Stimulated activated CD8-positive, alpha-beta memory T cell treated with anti-CD3 and anti-CD28 coated beads, Interleukin-12 subunit alpha, Interleukin-12 subunit beta, amount 100 ng/mL, for 4 hours (primary cell): Measurements from ENCODE around the gene NEGR1.

ENCODE experiments used
- DNase-seq: peaks from one replicate; pipeline ENCODE4 v3.0.0-alpha.2; 2020; ENCODE audit warnings: low read depth

The NEGR1 gene

DNA sequence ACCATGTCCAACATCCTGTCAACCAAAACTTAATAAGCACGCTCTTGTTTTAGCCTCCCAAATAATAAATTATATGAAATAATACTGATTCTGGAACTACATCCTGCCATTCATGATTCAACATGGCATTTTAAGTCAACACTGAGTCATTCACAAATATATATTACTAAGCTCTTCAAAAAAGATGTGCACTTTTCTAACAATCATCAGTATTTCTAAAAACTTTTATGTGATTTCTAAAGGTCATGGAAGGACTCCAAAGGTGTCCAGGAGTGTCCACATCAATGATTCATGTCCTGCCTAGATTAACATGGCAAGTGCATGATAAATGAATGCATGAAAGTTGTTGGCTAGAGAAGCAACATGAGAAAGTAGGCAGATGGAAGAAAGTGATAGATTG, 51.6 kb downstream of the NEGR1 start:
- no peak for DNase-seq

DNA sequence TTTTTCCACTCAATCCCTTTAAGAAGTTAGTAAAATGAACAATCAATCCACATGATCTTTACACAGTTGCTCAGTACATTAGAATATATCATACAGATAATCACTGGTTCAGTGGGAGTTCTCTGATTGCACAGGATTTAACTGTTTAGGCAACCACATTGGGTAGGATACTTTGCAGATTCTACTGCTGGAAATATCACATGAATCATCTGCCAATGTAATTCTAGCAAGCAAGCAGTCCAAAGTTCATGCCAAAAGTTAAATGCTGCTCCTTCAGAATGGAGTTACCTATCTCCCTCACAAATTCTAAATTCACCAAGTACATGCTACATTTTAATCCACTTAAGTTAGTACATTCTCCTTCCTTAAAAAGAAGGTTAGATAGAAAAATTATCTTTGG, 52.4 kb downstream of the NEGR1 start:
- DNase-seq = no peak

DNA sequence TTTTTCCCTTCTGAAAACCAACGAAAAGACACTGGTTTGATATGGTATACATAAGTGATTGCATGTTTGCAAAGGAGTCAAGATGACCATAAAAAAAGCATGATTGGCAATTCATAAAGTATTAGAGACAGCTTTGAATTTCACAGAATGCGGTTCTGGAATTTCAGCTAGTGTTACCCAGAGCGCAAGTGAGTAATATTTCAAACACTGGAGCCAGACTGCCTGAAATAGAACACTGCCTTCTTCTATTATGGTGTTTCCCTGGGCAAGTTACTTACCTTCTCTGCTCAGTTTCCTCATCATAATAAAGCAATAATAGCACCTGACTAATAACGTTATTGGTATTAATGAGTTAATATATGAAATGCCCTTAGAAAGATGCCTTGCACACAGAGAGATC, 54.7 kb downstream of the NEGR1 start:
- no peak for DNase-seq

- no peak for DNase-seq
Measured at GRCh38 chr1:72224506-72224905, 57.8 kb downstream of the NEGR1 start.

DNA sequence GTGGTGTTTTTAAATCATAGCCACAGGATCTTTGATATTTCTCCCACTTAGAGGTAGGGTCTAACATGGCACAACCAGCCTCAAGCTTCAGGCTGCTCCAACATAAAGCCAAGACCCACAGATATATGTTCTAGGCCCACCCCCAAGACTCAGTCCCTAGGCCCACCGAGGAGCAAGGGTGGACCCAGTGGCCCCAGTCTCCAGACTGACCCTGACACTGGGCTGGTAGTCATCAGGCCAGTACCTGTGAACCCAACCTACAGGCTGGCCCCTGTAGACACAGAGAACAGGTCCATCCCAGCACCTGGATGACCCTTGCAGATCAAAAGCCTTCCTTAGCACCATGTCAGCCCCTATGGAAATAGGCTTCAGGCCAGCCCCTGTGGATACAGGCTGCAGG, 60.5 kb downstream of the NEGR1 start:
- DNase-seq = no peak

GRCh38 chr1:72218141-72218739, 64.1 kb downstream of the NEGR1 start:
- no peak for DNase-seq

- DNase-seq = no peak
Measured at GRCh38 chr1:72207059-72207458, 75.3 kb downstream of the NEGR1 start.

DNA sequence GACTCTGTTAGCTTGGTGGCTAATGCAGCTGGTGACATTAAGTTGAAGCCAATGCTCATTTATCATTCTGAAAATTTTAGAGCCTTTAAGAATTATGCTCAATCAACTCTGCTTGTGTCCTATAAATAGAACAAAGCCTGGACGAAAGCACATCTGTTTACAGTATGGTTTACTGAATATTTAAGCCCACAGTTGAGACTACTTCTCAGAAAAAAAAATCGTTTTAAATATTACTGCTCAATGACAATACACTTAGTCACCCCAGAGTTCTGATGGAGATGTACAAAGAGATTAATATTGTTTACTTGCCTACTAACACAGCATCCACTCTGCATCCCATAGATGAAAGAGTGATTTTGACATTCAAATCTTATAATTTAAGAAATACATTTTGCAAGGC, 79.6 kb downstream of the NEGR1 start:
- no peak for DNase-seq

DNA sequence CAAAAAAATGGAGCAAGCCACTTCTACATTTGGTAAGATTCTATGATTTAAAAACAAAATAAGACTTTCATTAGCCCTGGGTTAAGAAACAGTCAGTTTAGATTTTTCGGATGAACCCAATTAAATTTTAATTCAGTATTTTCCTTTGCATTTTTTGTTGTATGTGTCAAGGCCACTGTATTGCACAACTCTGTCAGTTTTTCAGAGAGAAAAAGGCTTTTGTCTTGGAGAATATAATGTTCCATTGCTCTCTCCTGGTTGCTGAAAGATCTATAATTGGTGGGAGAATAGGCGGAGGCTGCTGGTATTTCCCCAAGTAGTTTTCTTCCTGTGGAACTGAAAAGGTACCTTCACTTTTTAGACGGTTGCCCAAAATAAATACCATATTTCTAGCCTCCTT, 84.6 kb downstream of the NEGR1 start:
- DNase-seq = no peak

DNA sequence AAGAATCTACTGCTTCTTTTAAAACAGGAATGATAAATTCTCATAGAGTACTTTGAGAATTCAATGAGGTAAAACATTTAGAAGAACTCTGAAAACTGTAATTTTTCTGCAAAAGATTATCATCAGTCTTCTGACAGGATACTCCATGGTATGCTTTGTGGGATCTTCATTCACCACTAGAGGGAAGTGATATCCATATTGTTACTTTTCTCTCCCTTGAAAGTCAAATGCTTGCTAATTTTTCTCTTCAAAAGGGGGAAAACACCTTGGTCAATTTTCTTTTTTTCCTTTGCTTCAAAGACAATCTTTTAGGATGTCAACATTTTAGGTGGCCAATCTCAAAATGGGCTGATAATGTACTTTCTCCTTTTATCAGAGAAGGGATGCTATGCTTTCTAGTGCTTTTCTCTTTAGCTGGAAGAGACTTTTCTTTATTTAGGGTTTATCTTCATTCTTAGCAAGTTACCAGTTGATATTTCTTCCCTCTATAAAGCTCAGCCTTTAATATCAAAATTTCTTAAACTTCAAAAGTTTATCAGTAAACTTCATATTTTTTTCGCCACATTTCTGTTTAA, 95.5 kb downstream of the NEGR1 start:
- DNase-seq = no peak

GRCh38 chr1:72184099-72184701, 98.1 kb downstream of the NEGR1 start:
- DNase-seq = no peak

DNA sequence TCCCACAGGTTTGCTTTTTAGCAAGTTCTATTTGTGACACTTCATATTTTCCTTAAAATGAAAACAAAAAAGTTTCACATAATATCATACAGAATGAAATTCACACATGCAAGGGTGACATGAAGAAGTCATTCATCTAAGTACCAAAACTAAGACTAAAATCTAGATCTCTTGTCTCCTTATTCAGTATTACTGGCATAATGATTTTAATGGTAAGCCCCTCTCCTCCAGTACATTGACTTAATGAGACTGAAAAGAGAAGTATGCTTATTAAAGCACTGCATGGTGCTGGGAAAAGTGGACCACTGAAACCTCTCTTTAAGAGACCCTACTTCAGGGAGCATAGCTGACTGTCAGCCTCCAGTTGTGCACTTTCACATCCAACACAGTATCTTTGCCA, 99.5 kb downstream of the NEGR1 start:
- no peak for DNase-seq

GRCh38 chr1:72178266-72178665, 104.1 kb downstream of the NEGR1 start:
- no peak for DNase-seq

DNA sequence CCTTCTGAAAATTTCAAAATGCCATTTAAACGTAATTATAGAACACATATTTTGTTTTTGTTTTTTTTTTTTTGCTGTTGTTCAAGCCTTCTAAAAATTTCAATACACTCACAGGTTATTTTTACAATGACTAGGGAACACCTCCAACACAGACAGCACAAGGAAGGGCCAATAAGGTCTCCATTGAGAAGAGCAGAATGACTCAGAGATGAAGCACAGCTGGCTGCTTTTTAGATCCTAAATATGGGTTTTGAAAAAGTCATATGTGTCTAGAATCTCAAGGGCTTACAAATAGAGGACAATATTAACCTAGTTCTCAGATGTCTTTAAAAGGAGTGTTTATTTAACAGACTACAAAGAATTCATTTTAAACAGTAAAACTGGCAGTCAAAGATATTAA, 104.6 kb downstream of the NEGR1 start:
- DNase-seq = no peak

DNA sequence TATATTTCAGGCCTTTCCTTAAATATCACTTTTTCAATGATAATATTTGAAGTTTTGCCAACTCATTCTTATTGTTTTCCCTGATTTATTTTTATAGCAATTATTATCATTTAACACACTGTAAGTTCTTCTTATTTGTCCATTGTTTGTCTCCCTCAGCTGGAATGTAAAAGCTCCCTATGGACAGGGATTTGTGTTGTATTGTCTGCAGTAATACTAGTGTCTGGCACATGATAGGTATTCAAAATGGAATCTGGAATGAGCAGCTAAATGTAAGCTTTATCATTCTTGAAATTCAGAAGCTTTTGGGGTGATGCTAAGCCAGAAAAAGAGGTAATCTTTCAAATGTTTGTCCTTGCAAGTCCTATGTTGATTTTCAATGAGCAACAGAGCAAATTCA, 112.1 kb downstream of the NEGR1 start:
- no peak for DNase-seq

- DNase-seq = no peak
Measured at GRCh38 chr1:72166426-72166825, 115.9 kb downstream of the NEGR1 start.

DNA sequence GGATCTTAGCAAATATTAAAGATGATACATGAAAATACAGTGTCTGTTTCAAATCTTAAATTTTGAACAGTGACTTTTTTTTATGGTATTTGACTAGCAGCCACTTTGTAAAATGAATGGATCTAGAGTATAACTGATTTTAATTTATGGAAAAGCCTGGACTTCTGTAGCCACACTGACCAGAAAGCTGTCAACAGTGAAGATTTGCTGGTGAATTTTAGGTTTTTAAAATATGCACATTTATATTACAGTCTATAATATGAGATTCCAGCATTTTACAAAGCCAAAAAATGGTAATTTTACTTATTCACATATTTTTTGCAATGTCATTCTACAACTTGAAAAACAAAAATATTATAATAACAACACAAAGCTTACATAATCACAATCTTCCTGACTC, 131.8 kb downstream of the NEGR1 start:
- DNase-seq = no peak

DNA sequence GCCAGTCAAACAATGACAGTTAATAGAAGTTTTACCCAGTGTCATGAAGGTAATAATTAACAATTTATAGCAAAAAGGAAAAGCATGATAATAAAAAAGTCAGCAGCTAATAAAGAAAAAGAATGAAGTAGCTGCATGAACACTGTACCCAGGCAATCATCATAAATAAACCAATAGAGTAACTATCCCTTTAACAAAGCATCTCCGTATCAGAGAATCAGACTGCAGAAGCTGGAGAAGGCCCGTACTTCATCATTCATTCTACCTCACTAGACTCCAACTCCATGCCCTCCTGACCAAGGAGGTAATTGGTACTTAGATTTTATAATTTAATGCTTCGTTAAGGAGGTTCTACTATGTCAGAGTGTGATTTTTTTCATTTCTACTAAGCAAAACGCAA, 140.5 kb downstream of the NEGR1 start:
- DNase-seq = no peak

DNA sequence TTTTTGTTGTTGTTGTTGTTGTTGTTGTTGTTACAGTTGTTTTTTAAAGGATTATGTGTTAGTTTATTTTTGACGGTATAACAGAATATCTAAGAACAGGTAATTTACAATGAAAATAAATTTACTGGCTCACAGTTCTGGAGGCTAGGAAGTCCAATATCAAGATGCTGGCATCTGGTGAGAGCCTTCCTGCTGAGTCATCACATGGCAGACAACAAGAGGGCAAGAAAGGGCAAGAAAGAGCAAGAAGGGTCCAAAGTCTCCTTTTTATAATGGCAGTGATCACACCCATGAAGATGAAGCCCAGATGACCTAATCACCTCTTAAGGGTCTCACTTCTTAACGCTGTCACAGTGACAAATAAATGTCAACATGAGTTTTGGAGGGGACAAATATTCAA, 142.1 kb downstream of the NEGR1 start:
- no peak for DNase-seq

- DNase-seq = no peak
Measured at GRCh38 chr1:72137656-72138055, 144.7 kb downstream of the NEGR1 start.

GRCh38 chr1:72129869-72130268, 152.5 kb downstream of the NEGR1 start:
- DNase-seq = no peak

- DNase-seq = no peak
Measured at GRCh38 chr1:72122099-72122880, 160.0 kb downstream of the NEGR1 start.

GRCh38 chr1:72119491-72119890, 162.8 kb downstream of the NEGR1 start:
- DNase-seq = no peak
